Astrocyte (in vitro differentiated cells and primary cell): ENCODE data around the gene ACAD11. TPM values are rescaled to one million over a fixed set of nuclear protein-coding genes. Genes with fewer than 3 reads are reported as not detected.

Experiments used
- DNase-seq: peaks from one replicate; pipeline ENCODE4 v3.0.0-alpha.2; 2010; ENCODE audit warnings: low read depth
- FAIRE-seq: peaks from 2 replicates; lab custom pipeline; 2011; peaks lifted over from hg19 to GRCh38; lab: Jason Lieb, UNC
- H2AFZ ChIP-seq: 2 replicates; pipeline ENCODE4 v1.6.0; 2012; ENCODE audit warnings: low read depth, low read length, inconsistent platforms
- H3K27ac ChIP-seq: 2 replicates; pipeline ENCODE4 v1.5.1; 2011; ENCODE audit warnings: low read depth, low read length, inconsistent platforms
- H3K27me3 ChIP-seq: 2 replicates; pipeline ENCODE4 v1.6.0; 2011; ENCODE audit warnings: low read length, inconsistent platforms; ENCODE audit not compliant: insufficient read depth
- H3K36me3 ChIP-seq: 2 replicates; pipeline ENCODE4 v1.5.1; 2011; ENCODE audit warnings: low read length, inconsistent platforms; ENCODE audit not compliant: insufficient read depth
- H3K4me1 ChIP-seq: 2 replicates; pipeline ENCODE4 v1.5.1; 2011; ENCODE audit warnings: low read length, inconsistent platforms; ENCODE audit not compliant: insufficient read depth
- H3K4me2 ChIP-seq: 2 replicates; pipeline ENCODE4 v1.6.0; 2012; ENCODE audit warnings: low read length, inconsistent platforms
- H3K4me3 ChIP-seq: 2 replicates; pipeline ENCODE4 v1.5.1; 2011; ENCODE audit warnings: low read depth, mild to moderate bottlenecking, low read length, inconsistent platforms; ENCODE audit not compliant: insufficient read depth
- H3K79me2 ChIP-seq: 2 replicates; pipeline ENCODE4 v1.6.0; 2012; ENCODE audit warnings: mild to moderate bottlenecking, low read length, inconsistent platforms; ENCODE audit not compliant: insufficient read depth
- H3K9ac ChIP-seq: 2 replicates; pipeline ENCODE4 v1.6.0; 2012; ENCODE audit warnings: mild to moderate bottlenecking, low read length, inconsistent platforms
- H3K9me3 ChIP-seq: 2 replicates; pipeline ENCODE4 v1.5.1; 2012; ENCODE audit warnings: low read depth, mild to moderate bottlenecking, low read length, inconsistent platforms; ENCODE audit not compliant: insufficient read depth
- H4K20me1 ChIP-seq: 2 replicates; pipeline ENCODE4 v1.6.0; 2012; ENCODE audit warnings: low read length, inconsistent platforms; ENCODE audit not compliant: insufficient read depth
- H3K27ac Mint-ChIP-seq: one replicate; pipeline ENCODE4 v1.8.0; 2021; ENCODE audit warnings: mild to moderate bottlenecking, mixed read lengths; ENCODE audit not compliant: unreplicated experiment
- H3K27me3 Mint-ChIP-seq: one replicate; pipeline ENCODE4 v1.8.0; 2021; ENCODE audit warnings: low read depth, mixed read lengths; ENCODE audit not compliant: unreplicated experiment
- H3K36me3 Mint-ChIP-seq: one replicate; pipeline ENCODE4 v1.8.0; 2021; ENCODE audit warnings: low read depth, mixed read lengths; ENCODE audit not compliant: unreplicated experiment
- H3K4me1 Mint-ChIP-seq: one replicate; pipeline ENCODE4 v1.8.0; 2021; ENCODE audit warnings: low read depth, mixed read lengths; ENCODE audit not compliant: unreplicated experiment
- H3K4me3 Mint-ChIP-seq: one replicate; pipeline ENCODE4 v1.8.0; 2021; ENCODE audit warnings: mild to moderate bottlenecking, moderate library complexity, mixed read lengths; ENCODE audit not compliant: unreplicated experiment
- H3K9me3 Mint-ChIP-seq: one replicate; pipeline ENCODE4 v1.8.0; 2021; ENCODE audit warnings: mild to moderate bottlenecking, mixed read lengths; ENCODE audit not compliant: unreplicated experiment
- EZH2 ChIP-seq: IDR thresholded peaks from 2 replicates; pipeline ENCODE4 v1.6.1; 2012; ENCODE audit warnings: mild to moderate bottlenecking, low read length, inconsistent platforms; ENCODE audit not compliant: insufficient read depth
- total RNA-seq: library from RNA; stranded (reverse); gene quantifications from 2 replicates; pipeline ENCODE4 v1.2.1, GENCODE V29; 2021
- TF ChIP-seq, protein P1 (sequence below): IDR thresholded peaks from 2 replicates; pipeline ENCODE4 v1.5.1; 2011; ENCODE audit warnings: low read depth, mild to moderate bottlenecking, inconsistent platforms, low read length, moderate library complexity; ENCODE audit not compliant: insufficient read depth

The ACAD11 gene
- total RNA-seq, 1 donor from 2014 or later: 13.0 TPM

DNA sequence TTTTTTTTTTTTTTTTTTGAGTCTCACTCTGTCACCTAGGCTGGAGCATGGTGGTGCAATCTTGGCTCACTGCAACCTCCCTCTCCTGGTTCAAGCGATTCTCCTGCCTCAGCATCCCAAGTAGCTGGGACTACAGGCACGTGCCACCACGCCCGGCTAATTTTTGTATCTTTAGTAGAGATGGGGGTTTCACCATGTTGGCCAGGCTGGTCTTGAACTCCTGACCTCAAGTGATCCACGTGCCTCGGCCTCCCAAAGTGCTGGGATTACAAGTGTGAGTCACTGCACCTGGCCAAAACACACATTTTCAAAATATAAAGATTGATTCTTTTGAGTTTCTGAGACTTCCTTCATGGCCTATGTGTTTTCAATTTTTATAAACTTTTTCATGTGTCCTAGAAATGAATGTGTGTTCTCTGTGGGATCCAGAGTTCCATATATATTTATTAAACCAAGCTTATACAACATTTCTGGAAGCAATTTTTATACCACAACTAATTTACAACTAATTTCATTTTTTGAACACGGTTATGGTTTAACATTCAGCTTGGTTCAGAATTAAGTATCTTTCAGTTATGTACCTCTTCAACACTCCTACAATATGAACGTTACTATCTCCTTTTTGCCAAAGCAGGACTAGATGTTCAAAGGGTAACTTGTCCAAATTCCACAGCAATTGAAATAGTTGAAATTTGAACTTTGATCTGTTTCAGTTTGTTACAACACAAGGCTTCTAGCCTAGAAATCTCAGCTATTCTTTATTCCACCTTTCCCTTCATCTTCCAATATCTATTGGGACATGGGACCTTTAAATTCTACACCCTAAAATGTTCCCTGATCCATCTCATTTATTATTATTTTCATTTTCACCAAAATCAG is 1.5 kb downstream of the ACAD11 start:
- Mint-ChIP-seq H3K36me3 (no peaks in the 10 kb centered on the region), H3K9me3 (no peaks in the 10 kb centered on the region), H3K27me3 (no peaks in the 10 kb centered on the region), H3K4me1 (peaks cover 16% of the 10 kb centered on the region), H3K27ac (no peak overlapping the region), H3K4me3 (peak overlapping the region; percentile 95)
- no peak for TF ChIP-seq EZH2
- TF ChIP-seq, protein P1, sequence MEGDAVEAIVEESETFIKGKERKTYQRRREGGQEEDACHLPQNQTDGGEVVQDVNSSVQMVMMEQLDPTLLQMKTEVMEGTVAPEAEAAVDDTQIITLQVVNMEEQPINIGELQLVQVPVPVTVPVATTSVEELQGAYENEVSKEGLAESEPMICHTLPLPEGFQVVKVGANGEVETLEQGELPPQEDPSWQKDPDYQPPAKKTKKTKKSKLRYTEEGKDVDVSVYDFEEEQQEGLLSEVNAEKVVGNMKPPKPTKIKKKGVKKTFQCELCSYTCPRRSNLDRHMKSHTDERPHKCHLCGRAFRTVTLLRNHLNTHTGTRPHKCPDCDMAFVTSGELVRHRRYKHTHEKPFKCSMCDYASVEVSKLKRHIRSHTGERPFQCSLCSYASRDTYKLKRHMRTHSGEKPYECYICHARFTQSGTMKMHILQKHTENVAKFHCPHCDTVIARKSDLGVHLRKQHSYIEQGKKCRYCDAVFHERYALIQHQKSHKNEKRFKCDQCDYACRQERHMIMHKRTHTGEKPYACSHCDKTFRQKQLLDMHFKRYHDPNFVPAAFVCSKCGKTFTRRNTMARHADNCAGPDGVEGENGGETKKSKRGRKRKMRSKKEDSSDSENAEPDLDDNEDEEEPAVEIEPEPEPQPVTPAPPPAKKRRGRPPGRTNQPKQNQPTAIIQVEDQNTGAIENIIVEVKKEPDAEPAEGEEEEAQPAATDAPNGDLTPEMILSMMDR: no peak
- peak overlapping the region; percentile 97 for H3K4me2 ChIP-seq
- peak overlapping the region; percentile 96 for H3K4me3 ChIP-seq
- no peaks in the 10 kb centered on the region for H3K27me3 ChIP-seq
- H4K20me1 ChIP-seq: peaks cover 13% of the 10 kb centered on the region
- H3K36me3 ChIP-seq: no peaks in the 10 kb centered on the region
- peaks cover 54% of the 10 kb centered on the region for H3K79me2 ChIP-seq
- H3K9ac ChIP-seq: no peak overlapping the region
- DNase-seq (no peak), FAIRE-seq (no peak)
- no peaks in the 10 kb centered on the region for H3K9me3 ChIP-seq
- H3K27ac ChIP-seq: no peak overlapping the region
- H2AFZ ChIP-seq: no peak overlapping the region
- H3K4me1 ChIP-seq: peaks cover 12% of the 10 kb centered on the region

DNA sequence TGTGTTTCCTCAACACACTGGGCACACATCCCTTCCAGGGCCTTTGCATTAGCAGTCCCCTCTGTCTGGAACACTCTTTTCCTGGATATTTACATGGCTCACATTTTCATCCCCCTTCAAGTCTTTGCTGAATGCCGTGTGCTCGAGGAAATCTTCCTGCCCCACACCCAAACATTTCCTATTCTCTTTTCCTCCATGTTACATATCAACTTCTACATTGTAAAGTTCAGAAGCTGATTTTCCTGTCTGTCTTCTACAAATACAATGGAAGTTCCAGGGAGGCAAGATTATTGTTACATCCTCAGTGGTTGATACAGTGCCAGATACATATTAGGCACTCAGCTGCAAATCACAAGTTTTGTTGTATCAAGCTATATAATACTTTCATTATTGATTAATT is 4.1 kb downstream of the ACAD11 start:
- Histone ChIP-seq H2AFZ (no peak overlapping the region), H3K4me2 (no peak overlapping the region), H4K20me1 (no peaks in the 10 kb centered on the region), H3K36me3 (no peaks in the 10 kb centered on the region), H3K79me2 (peaks cover 27% of the 10 kb centered on the region), H3K4me3 (no peak overlapping the region), H3K9me3 (no peaks in the 10 kb centered on the region), H3K4me1 (peaks cover 5% of the 10 kb centered on the region), H3K27me3 (no peaks in the 10 kb centered on the region), H3K9ac (no peak overlapping the region), H3K27ac (no peak overlapping the region)
- no peaks in the 10 kb centered on the region for H3K36me3 Mint-ChIP-seq
- DNase-seq (no peak), FAIRE-seq (no peak)
- no peaks in the 10 kb centered on the region for H3K9me3 Mint-ChIP-seq
- no peak overlapping the region for H3K27ac Mint-ChIP-seq
- H3K27me3 Mint-ChIP-seq: no peaks in the 10 kb centered on the region
- H3K4me1 Mint-ChIP-seq: peaks cover 5% of the 10 kb centered on the region
- TF ChIP-seq, protein P1: no peak
- no peak for TF ChIP-seq EZH2
- H3K4me3 Mint-ChIP-seq: no peak overlapping the region

DNA sequence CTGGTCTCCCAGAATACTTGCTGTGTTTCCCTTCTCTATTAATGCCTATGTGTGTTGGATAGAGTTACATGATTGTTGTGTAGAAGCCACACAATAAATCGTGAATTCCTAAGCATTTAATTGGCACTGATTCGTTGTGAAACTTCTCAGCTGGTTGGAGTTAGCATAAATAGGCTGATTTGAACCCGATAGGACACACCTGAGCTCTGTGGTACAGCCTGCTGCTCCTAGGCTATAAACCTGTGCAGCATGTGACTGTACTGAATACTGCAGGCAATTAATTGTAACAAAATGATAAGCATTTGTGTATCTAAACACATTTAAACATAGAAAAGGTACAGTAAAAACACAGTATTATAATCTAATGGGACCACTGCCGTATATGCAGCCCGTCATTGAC is 4.9 kb downstream of the ACAD11 start:
- H3K36me3 Mint-ChIP-seq: no peaks in the 10 kb centered on the region
- no peak overlapping the region for H3K27ac ChIP-seq
- no peak for FAIRE-seq
- no peak overlapping the region for H3K4me3 ChIP-seq
- H3K9me3 Mint-ChIP-seq: no peaks in the 10 kb centered on the region
- no peak overlapping the region for H3K27ac Mint-ChIP-seq
- TF ChIP-seq, protein P1: no peak
- no peak for TF ChIP-seq EZH2
- H3K4me1 ChIP-seq: peaks cover 4% of the 10 kb centered on the region
- peaks cover 21% of the 10 kb centered on the region for H3K79me2 ChIP-seq
- H3K9ac ChIP-seq: no peak overlapping the region
- peaks cover 5% of the 10 kb centered on the region for H3K4me1 Mint-ChIP-seq
- no peak overlapping the region for H2AFZ ChIP-seq
- H3K9me3 ChIP-seq: no peaks in the 10 kb centered on the region
- H3K27me3 Mint-ChIP-seq: no peaks in the 10 kb centered on the region
- no peak for DNase-seq
- no peaks in the 10 kb centered on the region for H3K36me3 ChIP-seq
- no peaks in the 10 kb centered on the region for H3K27me3 ChIP-seq
- no peak overlapping the region for H3K4me2 ChIP-seq
- H4K20me1 ChIP-seq: no peaks in the 10 kb centered on the region
- no peak overlapping the region for H3K4me3 Mint-ChIP-seq
